NCI-H1436 (cell line): ENCODE measurements around the gene DCAF4.
"Not testable (repeated sequence)": the region's sequence is repeated elsewhere in the genome, so short reads cannot be mapped to it uniquely, and the experiment has no call there.

Experiments used
- DNase-seq: peaks from one replicate; lab custom pipeline; 2025; lab: John Stamatoyannopoulos, UW

Gene DCAF4

DNA sequence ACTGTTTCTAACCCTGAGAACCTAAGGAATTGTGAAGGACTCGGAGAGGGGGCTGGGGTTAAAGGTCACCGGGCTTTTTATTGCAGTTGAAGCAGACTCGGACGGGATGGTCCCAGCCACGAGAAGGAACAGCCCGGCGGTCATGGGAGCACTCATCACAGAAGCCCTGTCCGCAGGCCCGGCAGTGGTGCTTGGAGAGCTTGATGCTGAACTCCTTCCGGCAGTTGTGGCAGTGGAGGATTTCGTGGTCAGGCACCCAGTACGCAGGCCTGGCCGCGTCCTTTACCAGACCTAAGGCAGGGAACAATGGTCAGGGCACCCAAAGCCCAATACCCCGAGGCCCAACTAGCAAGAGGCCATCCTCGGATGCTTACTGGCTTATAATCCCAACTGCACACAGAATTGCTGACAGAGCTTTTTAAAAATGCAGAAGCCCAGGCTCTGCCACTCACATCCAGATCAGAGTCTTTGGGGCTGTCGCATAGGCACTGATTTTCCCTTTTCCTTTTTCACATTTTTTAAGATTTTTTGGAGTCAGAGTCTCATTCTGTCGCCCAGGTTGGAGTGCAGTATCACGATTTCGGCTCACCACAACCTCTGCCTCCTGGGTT is 44.7 kb downstream of the DCAF4 start:
- no peak for DNase-seq

DNA sequence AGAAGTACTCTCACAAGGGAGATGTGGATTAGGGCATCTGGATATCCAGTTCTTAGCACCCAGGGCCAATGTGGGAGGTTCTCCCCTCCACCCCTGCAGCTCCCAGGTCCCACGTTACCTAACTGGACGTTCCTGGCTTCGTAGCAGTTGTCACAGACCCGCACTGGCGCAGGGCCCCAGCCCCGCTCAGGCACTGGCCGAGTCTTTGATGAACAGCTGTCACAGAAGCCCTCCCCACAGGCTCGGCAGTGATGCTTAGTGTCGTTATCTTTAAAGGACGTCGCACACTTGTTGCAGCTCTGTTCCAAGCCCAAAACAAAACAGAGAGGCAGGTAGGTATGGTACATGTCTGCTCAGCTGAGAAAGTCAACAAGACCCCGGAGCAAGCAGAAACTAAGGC is 48.4 kb downstream of the DCAF4 start:
- DNase-seq, result no peak

DNA sequence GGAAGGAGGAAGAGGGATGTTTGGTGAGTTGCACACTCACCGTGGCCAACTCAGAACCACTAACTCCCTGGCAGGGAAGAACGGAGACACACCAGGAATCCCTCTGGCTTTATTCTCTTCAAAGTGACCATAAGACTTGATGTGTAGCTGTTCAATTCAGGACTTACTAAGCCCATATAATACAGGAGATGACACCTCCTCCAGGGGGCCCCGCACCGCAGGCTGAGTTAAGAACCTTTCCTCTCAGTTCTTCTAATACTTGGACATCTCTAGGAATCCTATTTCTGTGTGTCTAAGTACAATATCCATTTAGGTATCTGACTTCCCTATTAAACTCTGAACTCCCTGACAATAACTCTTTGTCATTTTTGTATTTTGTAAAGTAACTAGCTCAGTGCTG is 49.5 kb downstream of the DCAF4 start:
- DNase-seq, result no peak

DNA sequence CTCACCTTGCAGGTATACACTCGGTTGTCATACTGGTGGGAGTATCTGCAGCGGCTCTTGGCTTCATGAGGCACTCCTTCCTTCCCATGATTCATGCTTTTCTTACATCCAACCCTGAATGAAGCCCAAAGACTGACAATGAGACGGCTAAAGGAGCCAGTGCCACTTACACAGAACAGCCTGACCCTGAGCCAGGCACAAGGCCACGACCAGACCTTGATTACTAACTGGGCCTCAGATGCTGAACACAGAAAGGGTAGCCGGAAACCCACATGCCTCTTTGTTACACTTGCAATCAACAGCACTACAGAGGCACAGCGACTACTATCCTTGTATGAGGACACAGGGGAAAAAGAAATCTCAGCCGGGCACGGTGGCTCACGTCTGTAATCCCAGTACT is 52.6 kb downstream of the DCAF4 start:
- no peak for DNase-seq

DNA sequence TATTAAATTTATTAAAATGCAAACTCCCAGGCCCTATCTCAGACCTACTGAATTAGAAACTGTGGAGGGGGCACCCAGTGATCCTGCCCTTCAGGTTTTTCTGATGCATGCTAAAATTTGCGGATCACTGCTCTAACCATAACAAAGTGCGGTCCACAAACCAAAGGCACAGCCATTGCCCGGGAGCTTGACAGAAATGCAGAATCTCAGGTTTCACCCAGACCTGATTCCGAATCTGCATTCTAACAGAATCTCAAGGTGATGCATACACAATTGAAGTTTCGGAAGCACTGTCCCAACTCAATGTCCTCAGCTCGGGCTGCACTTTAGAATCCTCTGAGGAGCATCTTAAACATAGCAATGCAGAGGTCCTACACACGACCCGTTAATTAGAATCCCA is 54.6 kb downstream of the DCAF4 start:
- DNase-seq, result no peak

DNA sequence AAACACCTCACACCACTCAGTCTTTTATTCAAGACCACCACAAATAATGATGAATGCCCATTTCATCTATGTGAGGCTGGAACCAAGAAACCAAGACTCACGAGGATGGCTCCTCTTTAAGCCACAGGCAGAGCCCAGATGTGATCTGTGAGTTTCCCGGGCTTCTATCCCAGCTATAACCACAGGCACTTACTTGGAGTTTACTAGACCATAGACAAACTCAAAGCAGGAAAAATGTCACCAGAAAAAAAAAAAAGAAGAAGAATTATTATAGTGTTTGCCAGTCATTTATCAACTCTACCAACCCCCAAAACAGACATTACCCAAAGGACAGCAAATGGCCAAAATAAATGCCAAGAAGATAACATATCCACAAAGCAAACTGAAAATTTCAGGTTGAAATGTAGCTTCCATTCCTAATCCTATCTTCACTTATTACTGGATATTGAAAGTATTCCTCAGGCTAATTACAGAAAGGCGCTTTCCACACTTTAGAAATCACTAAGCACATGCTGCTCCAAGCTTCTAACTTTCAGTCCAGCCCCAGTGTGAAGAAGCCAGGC is 56.0 kb downstream of the DCAF4 start:
- DNase-seq, result no peak

DNA sequence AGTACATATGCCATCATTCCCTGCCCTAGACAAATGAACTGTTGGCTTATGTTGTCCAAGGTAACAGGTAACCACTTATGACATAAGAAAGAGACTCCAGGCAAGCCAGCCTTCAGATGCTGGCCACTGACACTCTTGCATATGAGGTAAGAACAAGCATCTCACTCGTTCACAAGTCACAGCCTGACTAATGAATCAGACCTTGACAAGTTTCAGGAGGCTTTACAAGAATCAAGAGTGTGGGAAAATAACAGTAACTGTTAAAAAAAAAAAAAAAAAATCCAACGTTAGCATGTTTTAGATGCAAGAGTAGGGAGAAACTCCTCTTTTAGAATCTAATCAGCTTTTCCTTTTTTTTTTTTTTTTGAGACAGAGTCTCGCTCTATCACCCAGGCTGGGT is 60.0 kb downstream of the DCAF4 start:
- no peak for DNase-seq

DNA sequence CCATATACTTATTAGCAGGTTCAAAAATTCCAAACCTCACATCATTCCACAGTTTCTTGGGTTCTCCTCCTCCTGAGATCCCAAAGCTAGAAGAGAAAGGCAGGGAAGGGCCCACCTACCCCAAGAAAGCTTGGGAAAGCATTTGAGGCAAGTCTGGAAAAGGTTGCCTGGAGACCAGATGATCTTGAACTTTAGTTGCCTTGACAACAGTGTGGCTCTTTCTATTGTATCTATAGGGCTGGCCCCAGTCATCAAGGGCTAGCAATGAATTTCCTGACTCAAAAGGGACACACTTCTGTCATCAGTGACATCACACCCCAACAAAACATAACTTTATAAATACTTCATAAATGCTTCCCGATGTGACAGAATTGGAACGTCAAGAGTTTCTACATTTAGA is 60.6 kb downstream of the DCAF4 start:
- no peak for DNase-seq

DNA sequence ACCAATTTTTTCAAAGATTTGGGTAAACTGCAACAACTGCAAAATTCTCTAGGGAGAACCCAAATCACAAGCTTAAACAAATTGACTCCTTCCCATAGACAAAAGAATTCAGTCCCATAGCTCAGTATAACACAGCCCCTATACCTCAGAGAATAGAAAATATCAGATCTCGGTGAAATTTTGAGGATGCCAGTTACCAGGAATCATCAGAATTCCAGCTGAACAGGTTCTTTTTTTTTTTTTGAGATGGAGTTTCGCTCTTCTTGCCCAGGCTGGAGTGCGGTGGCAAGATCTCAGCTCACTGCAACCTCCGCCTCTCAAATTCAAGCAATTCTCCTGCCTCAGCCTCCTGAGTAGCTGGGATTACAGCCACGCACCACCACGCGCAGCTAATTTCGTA is 63.9 kb downstream of the DCAF4 start:
- no peak for DNase-seq

DNA sequence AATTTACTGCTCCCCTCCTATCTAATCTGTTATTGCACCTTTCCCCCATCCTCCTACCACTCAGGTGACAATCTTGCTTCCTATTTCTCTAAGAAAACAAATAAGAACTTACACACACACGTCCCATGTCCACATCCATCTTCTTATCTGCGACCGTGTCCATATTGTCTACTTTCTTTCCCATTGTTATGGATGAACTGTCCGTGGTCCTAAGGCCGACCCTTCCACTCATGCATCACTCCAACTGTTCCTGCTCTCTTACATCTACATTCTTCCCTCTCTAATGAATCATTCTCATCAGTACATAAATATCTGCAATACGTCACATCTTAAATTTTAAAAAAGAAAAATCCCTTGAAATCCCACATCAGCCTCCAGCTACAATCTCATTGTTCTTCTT is 70.7 kb downstream of the DCAF4 start:
- DNase-seq, result no peak

DNA sequence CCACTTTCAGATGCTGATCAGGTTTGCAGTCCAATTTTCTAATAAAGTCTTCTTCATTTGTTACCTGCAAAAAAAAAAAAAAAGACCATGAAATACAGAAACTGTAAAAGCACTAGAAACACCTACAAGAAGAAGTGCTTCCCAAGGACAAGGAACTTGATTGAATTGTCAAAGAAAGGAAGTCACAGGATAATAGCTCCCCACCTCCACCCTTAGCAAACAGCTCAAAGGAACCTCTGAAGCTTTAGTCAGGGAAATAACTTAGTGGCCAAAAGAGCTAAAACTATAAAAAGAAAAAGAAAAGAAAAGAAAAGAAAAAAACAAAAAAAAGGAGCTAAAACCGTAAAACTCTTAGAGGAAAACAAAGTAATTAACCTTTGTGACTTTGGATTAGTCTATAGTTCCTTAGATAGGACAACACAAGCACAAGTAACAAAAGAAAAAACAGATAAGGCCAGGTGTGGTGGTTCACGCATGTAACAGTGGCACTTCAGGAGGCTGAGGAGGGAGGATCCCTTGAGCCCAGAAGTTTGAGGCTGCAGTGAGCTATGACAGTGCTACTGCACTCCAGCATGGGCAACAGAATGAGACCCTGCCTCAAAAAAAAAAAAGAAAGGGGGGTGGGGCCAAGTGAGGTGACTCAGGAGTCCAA is 72.1 kb downstream of the DCAF4 start:
- no peak for DNase-seq

DNA sequence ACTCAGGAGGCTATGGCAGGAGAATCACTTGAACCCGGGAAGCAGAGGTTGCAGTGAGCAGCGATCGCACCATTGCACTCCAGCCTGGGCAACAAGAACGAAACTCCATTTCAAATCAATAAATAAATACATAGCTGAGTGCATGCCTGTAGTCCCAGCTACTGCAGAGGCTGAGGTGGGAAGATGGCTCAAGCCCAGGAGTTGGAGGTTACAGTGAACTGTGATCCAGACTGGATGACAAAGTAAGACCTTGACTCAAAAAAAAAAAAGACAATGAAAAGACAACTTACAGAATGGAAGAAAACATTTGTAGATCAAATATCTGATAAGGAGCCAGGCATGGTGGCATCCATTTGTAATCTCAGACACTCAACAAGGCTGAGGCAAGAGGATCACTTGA is 73.1 kb downstream of the DCAF4 start:
- no peak for DNase-seq

DNA sequence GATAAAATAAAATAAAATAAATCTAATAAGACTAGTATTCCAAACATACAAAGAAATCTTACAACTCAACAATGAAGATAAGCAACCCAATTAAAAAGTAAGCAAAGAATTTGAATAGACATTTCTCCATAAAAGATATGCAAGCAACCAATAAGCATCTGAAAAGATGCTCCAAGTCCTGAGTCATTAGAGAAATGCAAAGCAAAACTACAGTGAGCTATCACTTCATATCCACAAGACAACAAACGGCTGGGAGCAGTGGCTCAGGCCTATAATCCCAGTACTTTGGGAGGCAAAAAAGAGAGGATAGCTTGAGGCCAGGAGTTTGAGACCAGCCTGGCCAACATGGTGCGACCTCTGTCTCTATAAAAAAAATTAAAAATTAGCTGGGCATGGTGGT is 73.8 kb downstream of the DCAF4 start:
- DNase-seq, result no peak

DNA sequence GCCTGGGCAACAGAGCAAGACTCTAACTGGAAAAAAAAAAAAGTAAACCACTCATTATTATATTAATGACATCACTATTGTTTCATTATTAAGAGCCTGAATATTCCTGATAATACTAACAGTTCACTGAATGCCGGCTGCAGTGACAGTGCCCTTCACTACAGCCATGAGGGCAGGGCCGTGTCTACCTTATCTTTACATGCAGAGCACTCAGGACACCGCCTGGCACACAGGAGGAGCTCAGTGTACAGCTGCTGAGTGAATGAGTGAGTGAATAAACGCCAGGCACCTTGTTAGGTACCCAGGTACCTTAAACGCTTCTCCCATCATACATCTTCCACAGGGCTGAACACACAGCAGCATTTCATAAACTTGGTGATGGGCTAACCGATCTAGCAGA is 77.4 kb downstream of the DCAF4 start:
- DNase-seq, result no peak

DNA sequence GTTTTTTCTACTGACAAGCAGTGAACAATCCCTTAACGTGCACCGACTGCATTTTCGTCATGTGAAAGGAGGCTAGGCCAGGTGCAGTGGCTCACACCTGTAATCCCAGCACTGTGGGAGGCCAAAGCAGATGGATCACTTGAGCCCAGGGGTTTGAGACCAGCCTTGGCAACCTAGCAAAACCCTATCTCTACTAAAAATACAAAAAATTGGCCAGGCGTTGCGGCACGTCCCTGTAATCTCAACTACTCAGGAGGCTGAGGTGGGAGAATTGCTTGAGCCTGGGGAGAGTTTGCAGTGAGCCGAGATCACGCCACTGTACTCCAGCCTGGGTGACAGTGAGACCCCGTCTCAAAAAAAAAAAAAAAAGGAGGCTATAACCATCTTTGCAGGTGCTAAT is 78.4 kb downstream of the DCAF4 start:
- DNase-seq, result not testable (repeated sequence)

DNA sequence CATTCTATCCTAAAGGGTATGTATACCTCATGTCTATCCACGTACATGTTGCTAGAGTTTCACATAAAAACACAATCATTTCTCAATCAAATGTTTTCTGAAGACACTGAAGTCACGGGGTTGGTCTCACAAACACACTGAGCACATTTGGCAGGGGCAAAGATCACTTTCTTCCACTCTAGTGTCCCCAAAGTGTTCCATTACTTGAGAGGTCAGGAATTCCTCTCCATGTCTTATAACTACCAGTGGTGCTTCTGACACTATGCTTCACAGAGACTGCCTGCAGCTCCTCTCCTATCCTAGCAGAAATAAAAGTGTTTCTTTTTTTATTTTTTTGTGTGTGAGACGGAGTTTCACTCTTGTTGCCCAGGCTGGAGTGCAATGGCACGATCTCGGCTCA is 81.6 kb downstream of the DCAF4 start:
- DNase-seq, result no peak

DNA sequence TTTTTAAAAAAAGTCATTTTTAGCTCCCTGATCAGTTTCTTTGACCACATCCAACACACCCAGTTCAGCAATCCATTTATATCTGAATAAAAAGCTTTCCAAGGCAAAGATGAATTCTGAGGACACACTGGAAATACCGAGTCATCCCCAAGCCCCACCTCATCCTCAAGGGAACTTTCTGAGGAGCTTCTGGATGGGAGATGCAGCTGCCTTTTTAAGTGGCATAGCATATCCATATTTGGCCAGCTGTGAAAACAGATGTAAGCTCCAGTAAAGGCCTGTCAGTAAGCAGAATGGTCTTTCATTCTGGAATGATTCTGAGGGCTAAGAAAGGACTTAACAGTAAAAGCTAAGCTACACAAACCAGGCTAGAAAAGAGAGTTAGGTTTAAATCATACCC is 82.2 kb downstream of the DCAF4 start:
- DNase-seq, result no peak
